Measurements from ENCODE around the gene MYO3B.

Gene MYO3B

GRCh38 chr2:170161516-170162270 is 16.3 kb upstream of the MYO3B start:
- no peak for DNase-seq

- DNase-seq, result no peak
These were observed 15.7 kb upstream of the MYO3B start for GRCh38 chr2:170162271-170162632.

- no peak for DNase-seq
These were observed 14.4 kb upstream of the MYO3B start for GRCh38 chr2:170163411-170164065.

- DNase-seq, result no peak
These were observed 12.8 kb upstream of the MYO3B start for GRCh38 chr2:170165129-170165528.

- no peak for DNase-seq
These were observed 11.2 kb upstream of the MYO3B start for GRCh38 chr2:170166735-170167134.

- DNase-seq, result peak; percentile 16
These were observed 7.5 kb upstream of the MYO3B start for GRCh38 chr2:170170281-170171040.

- DNase-seq, result no peak
These were observed 1.7 kb upstream of the MYO3B start for GRCh38 chr2:170176212-170176611.

GRCh38 chr2:170180031-170180566 is 2.2 kb downstream of the MYO3B start:
- no peak for DNase-seq

- no peak for DNase-seq
These were observed 3.7 kb downstream of the MYO3B start for GRCh38 chr2:170181602-170182001.

- no peak for DNase-seq
These were observed 7.4 kb downstream of the MYO3B start for GRCh38 chr2:170185319-170185718.

- DNase-seq, result no peak
These were observed 11.8 kb downstream of the MYO3B start for GRCh38 chr2:170189757-170190156.

GRCh38 chr2:170190172-170190571 is 12.2 kb downstream of the MYO3B start:
- no peak for DNase-seq

- DNase-seq, result peak; percentile 4
These were observed 13.4 kb downstream of the MYO3B start for GRCh38 chr2:170191166-170191866.

- DNase-seq, result no peak
These were observed 19.0 kb downstream of the MYO3B start for GRCh38 chr2:170196963-170197362.

- DNase-seq, result no peak
These were observed 23.3 kb downstream of the MYO3B start for GRCh38 chr2:170201275-170201674.

GRCh38 chr2:170201734-170202393 is 23.9 kb downstream of the MYO3B start:
- DNase-seq, result no peak

- DNase-seq, result no peak
These were observed 24.5 kb downstream of the MYO3B start for GRCh38 chr2:170202437-170202836.

GRCh38 chr2:170204298-170204951 is 26.5 kb downstream of the MYO3B start:
- no peak for DNase-seq

- no peak for DNase-seq
These were observed 28.3 kb downstream of the MYO3B start for GRCh38 chr2:170206246-170206645.

- no peak for DNase-seq
These were observed 29.0 kb downstream of the MYO3B start for GRCh38 chr2:170206805-170207407.

- no peak for DNase-seq
These were observed 30.0 kb downstream of the MYO3B start for GRCh38 chr2:170207901-170208300.

All from NCI-H1105 (cell line).